K562 (cell line): Measurements from ENCODE around the gene TFCP2L1. TPM values are rescaled to one million over a fixed set of nuclear protein-coding genes. Genes with fewer than 3 reads are reported as not detected.
A peak's percentile ranks its signal among the peaks of the same experiment; 100 is the strongest.

Source experiments
- ATAC-seq: fragments of 200-7000 bp; cut with Tn5 transposase; 3 replicates; pipeline ENCODE4 v1.9.1; 2020; ENCODE audit warnings: moderate library complexity
- BruUV-seq: library from RNA; stranded (reverse); fragments of 400-500 nt; replicated peaks from 2 replicates; lab custom pipeline; 2021; lab: Mats Ljungman, UMichigan
- CTCF ChIA-PET: fragments of 300-600 bp; formaldehyde crosslinking; extraction: SDS; loops from one replicate; lab custom pipeline; 2021; ENCODE audit warnings: low intra/inter-chr PET ratio; lab: Yijun Ruan, JAX
- POLR2A ChIA-PET: fragments of 300-600, 350-650 bp; sonication (Branson Sonifier 250); formaldehyde crosslinking; extraction: SDS; loops from one replicate; lab custom pipeline; 2021; ENCODE audit warnings: antibody characterized with exemption, inconsistent platforms; lab: Yijun Ruan, JAX
- DNase-seq, 4 experiments: peaks; one replicate each; pipeline versions ENCODE4 v3.0.0 to v3.0.0-alpha.2; 2011 to 2018; ENCODE audit warnings: low spot score in 3 of 4, mixed read lengths in 3 of 4; ENCODE audit errors: extremely low read depth in 1 of 4
- FAIRE-seq: peaks from 2 replicates; lab custom pipeline; 2011; peaks lifted over from hg19 to GRCh38; lab: Jason Lieb, UNC
- H2AFZ ChIP-seq: 2 replicates; pipeline ENCODE4 v1.6.0; 2011; ENCODE audit warnings: low read depth, low read length, control low read depth, inconsistent platforms
- H3K27ac ChIP-seq: fragments of 200-600 bp; 3 replicates; pipeline ENCODE4 v1.8.0; 2011; ENCODE audit warnings: low read depth, mild to moderate bottlenecking, control low read depth, inconsistent platforms, low read length, moderate library complexity, mixed read lengths; ENCODE audit errors: extremely low read depth
- H3K27me3 ChIP-seq, 2 experiments: fragments of 300-600 bp in 1 of 2; 2 replicates in 1 of 2; 3 replicates in 1 of 2; pipeline versions ENCODE4 v1.6.0 to v1.8.0; 2011; ENCODE audit warnings: inconsistent platforms in 2 of 2, low read length in 2 of 2, mild to moderate bottlenecking in 1 of 2, mixed read lengths in 1 of 2, moderate library complexity in 1 of 2; ENCODE audit not compliant: control insufficient read depth in 2 of 2, insufficient read depth in 2 of 2
- H3K36me3 ChIP-seq: fragments of 300-600 bp; 3 replicates; pipeline ENCODE4 v1.8.0; 2011; ENCODE audit warnings: mild to moderate bottlenecking, low read length, inconsistent platforms; ENCODE audit not compliant: control insufficient read depth, insufficient read depth
- H3K4me1 ChIP-seq, 2 experiments: fragments of 200-600 bp in 1 of 2; replicated peaks in 1 of 2; 2 replicates in 1 of 2; 3 replicates in 1 of 2; pipeline versions ENCODE4 v1.5.1 to v1.8.0; 2011; ENCODE audit warnings: inconsistent platforms in 2 of 2, low read length in 2 of 2, mild to moderate bottlenecking in 1 of 2, mixed read lengths in 1 of 2, moderate library complexity in 1 of 2; ENCODE audit not compliant: control insufficient read depth in 2 of 2, insufficient read depth in 2 of 2
- H3K4me2 ChIP-seq: 2 replicates; pipeline ENCODE4 v1.6.1; 2011; ENCODE audit warnings: low read length, control low read depth, inconsistent platforms, mixed read lengths; ENCODE audit not compliant: insufficient read depth
- H3K4me3 ChIP-seq: fragments of 200-600 bp; sonication (generic), shearing (Covaris generic); 2 replicates; pipeline ENCODE4 v1.5.1; 2016; ENCODE audit warnings: control low read depth, inconsistent platforms
- H3K79me2 ChIP-seq: fragments of 200-600 bp; 3 replicates; pipeline ENCODE4 v1.8.0; 2011; ENCODE audit warnings: low read length, inconsistent platforms; ENCODE audit not compliant: control insufficient read depth, insufficient read depth
- H3K9ac ChIP-seq, 2 experiments: 2 replicates each; pipeline versions ENCODE4 v1.6.0 to v1.6.1; 2011; ENCODE audit warnings: low read depth in 2 of 2, low read length in 2 of 2, control low read depth in 1 of 2, inconsistent platforms in 1 of 2, mild to moderate bottlenecking in 1 of 2, mixed read lengths in 1 of 2; ENCODE audit not compliant: insufficient read depth in 1 of 2
- H3K9me1 ChIP-seq: one replicate; pipeline ENCODE4 v1.6.0; 2011; ENCODE audit warnings: inconsistent platforms, mild to moderate bottlenecking, low read length, moderate library complexity; ENCODE audit not compliant: control insufficient read depth, insufficient read depth
- H3K9me3 ChIP-seq: replicated peaks from 2 replicates; pipeline ENCODE4 v1.5.1; 2011; ENCODE audit warnings: low read depth, low read length, inconsistent platforms; ENCODE audit not compliant: control insufficient read depth, insufficient read depth
- H4K20me1 ChIP-seq: replicated peaks from 2 replicates; pipeline ENCODE4 v1.6.1; 2011; ENCODE audit warnings: low read length, inconsistent platforms, mixed read lengths; ENCODE audit not compliant: control insufficient read depth, insufficient read depth
- CEBPB ChIP-seq: fragments of 450-650 bp; IDR thresholded peaks from 2 replicates; pipeline ENCODE4 v1.6.1; 2016; ENCODE audit warnings: missing genetic modification characterization, missing compliant biosample characterization
- GATA2 ChIP-seq: sonication (generic); formaldehyde crosslinking; IDR thresholded peaks from 2 replicates; pipeline ENCODE4 v1.4.0; 2020; ENCODE audit warnings: mild to moderate bottlenecking, missing genetic modification reagents
- HDGF ChIP-seq: fragments of 450-650 bp; IDR thresholded peaks from 2 replicates; pipeline ENCODE4 v1.6.1; 2016
- MAZ ChIP-seq, 2 experiments: fragments of 450-650 bp in 1 of 2; sonication (generic) in 1 of 2; formaldehyde crosslinking; IDR thresholded peaks in 1 of 2; conservative IDR thresholded peaks in 1 of 2; 2 replicates each; pipeline versions ENCODE4 v1.4.0 to v1.5.0; 2020; ENCODE audit warnings: mild to moderate bottlenecking in 1 of 2, missing genetic modification reagents in 1 of 2
- NFE2L1 ChIP-seq: fragments of 450-650 bp; IDR thresholded peaks from 2 replicates; pipeline ENCODE4 v1.6.1; 2016; ENCODE audit warnings: missing genetic modification characterization, low read depth, mild to moderate bottlenecking, missing compliant biosample characterization, moderate library complexity, borderline replicate concordance
- PHF21A ChIP-seq: fragments of 450-650 bp; IDR thresholded peaks from 2 replicates; pipeline ENCODE4 v1.6.1; 2017; ENCODE audit warnings: low read depth, borderline replicate concordance
- RAD21 ChIP-seq, 2 experiments: fragments of 250-450 bp in 1 of 2; fragments of 450-650 bp in 1 of 2; sonication (Bioruptor Pico) in 1 of 2; formaldehyde crosslinking in 1 of 2; IDR thresholded peaks in 1 of 2; conservative IDR thresholded peaks in 1 of 2; 2 replicates each; pipeline versions ENCODE4 v1.4.0 to v1.8.0; 2020 to 2022; ENCODE audit warnings: mild to moderate bottlenecking in 2 of 2, moderate library complexity in 1 of 2
- RFX1 ChIP-seq: fragments of 450-650 bp; IDR thresholded peaks from 2 replicates; pipeline ENCODE4 v1.6.1; 2016; ENCODE audit warnings: mild to moderate bottlenecking, moderate library complexity
- SNAPC5 ChIP-seq: fragments of 250-450 bp; sonication (Bioruptor Pico); IDR thresholded peaks from 2 replicates; pipeline ENCODE4 v1.8.0; 2021; ENCODE audit warnings: moderate library complexity, mild to moderate bottlenecking, inconsistent platforms
- SRSF7 ChIP-seq: fragments of 200-400 bp; formaldehyde crosslinking; optimal IDR thresholded peaks from 2 replicates; pipeline ENCODE3; 2017; ENCODE audit warnings: mild to moderate bottlenecking, low read depth, low read length
- TCF15 ChIP-seq: fragments of 250-450 bp; sonication (Bioruptor Pico); IDR thresholded peaks from 2 replicates; pipeline ENCODE4 v1.8.0; 2022; ENCODE audit warnings: moderate library complexity, mild to moderate bottlenecking, inconsistent platforms
- ZNF165 ChIP-seq: fragments of 250-450 bp; sonication (Bioruptor Pico); IDR thresholded peaks from 2 replicates; pipeline ENCODE4 v1.4.0; 2020; ENCODE audit warnings: borderline replicate concordance
- ZNF174 ChIP-seq: fragments of 250-450 bp; sonication (Bioruptor Pico); IDR thresholded peaks from 2 replicates; pipeline ENCODE4 v1.4.0; 2020; ENCODE audit warnings: mild to moderate bottlenecking
- ZNF511 ChIP-seq: sonication (generic); formaldehyde crosslinking; IDR thresholded peaks from 2 replicates; pipeline ENCODE4 v1.8.0; 2022; ENCODE audit warnings: mild to moderate bottlenecking, missing genetic modification reagents
- ZNF780A ChIP-seq: fragments of 250-450 bp; sonication (Bioruptor Pico); IDR thresholded peaks from 2 replicates; pipeline ENCODE4 v1.5.0; 2021; ENCODE audit warnings: mild to moderate bottlenecking
- WGBS: fragments of 100-300 bp; shearing (Covaris generic); methylation state at CpG from one replicate; pipeline ENCODE4 v1.1.6; 2016; ENCODE audit warnings: low coverage, mixed read lengths; ENCODE audit not compliant: insufficient coverage; ENCODE audit errors: missing lambda C conversion rate; 5-methylcytosine and 5-hydroxymethylcytosine counted together
- in situ Hi-C: fragments of 300-500 bp; cut with MboI; formaldehyde crosslinking; loops from 4 replicates; pipeline ENCODE4 v1.15.0; 2018; ENCODE audit warnings: inconsistent platforms, mixed read lengths
- intact Hi-C: fragments of 100-400 bp; cut with micrococcal nuclease; formaldehyde crosslinking; loops from 2 replicates; pipeline ENCODE4 v1.14.2; 2022
- polyA plus RNA-seq, 8 experiments: library from polyadenylated mRNA; depleted of rRNA in 4 of 8; stranded (reverse) in 5 of 8; unstranded in 3 of 8; fragments of >200 nt; fragmentation: Nextera tagmentation in 2 of 8; fragmentation: Illumina TruSeq in 1 of 8; extraction: Ambion mirVana in 2 of 8; extraction: Trizol in 1 of 8; gene quantifications; 2 replicates each; pipeline versions ENCODE4 v1.2.1 to v1.2.3, GENCODE V29; 2011 to 2014; ENCODE audit warnings: inconsistent platforms in 1 of 8, missing spikeins in 1 of 8
- total RNA-seq, 7 experiments: library from RNA; depleted of rRNA in 6 of 7; stranded (reverse); fragments of >200 nt in 6 of 7; fragmentation: Illumina TruSeq in 2 of 7; extraction: Trizol in 2 of 7; gene quantifications; 2 replicates each; pipeline versions ENCODE4 v1.2.1 to v1.2.3, GENCODE V29; 2011 to 2021; ENCODE audit warnings: low replicate concordance in 1 of 7

TFCP2L1 gene
- total and polyA plus RNA-seq, 9 of the 15 experiments (the other 6 are each of a cell fraction or from before 2014, with no cell fraction given) = 0.08 to 1.00 (median 0.42) TPM

- Histone ChIP-seq H3K36me3 (no peaks in the 10 kb centered on the region), H3K9me3 (no peaks in the 10 kb centered on the region), H3K4me1 (no peaks in the 10 kb centered on the region; a peak in 1 of 5 replicates), H3K9me1 (no peaks in the 10 kb centered on the region), H3K79me2 (no peaks in the 10 kb centered on the region), H3K27ac (no peak overlapping the region), H3K9ac (0 out of 4 replicates have a peak overlapping the region, but pooled peaks of 1 of the 2 experiments have one; percentile 22), H3K27me3 (peaks cover 8 to 59% of the 10 kb centered on the region in 2 experiments; a peak in 4 of 5 replicates), H4K20me1 (peaks cover 4% of the 10 kb centered on the region; the same call in 1 of the 2 replicates), H3K4me3 (no peak overlapping the region), H2AFZ (no peak overlapping the region), H3K4me2 (no peak overlapping the region)
- intact Hi-C loops (no loop called here), in situ Hi-C loops (no loop called here)
- TF ChIP-seq SRSF7 = no peak
- no peak for TF ChIP-seq PHF21A
- TF ChIP-seq ZNF165 (CRISPR knock-in tag) = no peak
- DNase-seq (no peak), FAIRE-seq (no peak), ATAC-seq (no peak)
- POLR2A ChIA-PET = no interaction called here
- BruUV-seq = no TSS peak
- CTCF ChIA-PET = no interaction called here
- 10% methylated on average over 12 of the region's 17 CpGs for WGBS
These were observed 53.5 kb downstream of the TFCP2L1 start for GRCh38 chr2:121231385-121232000.

GRCh38 chr2:121228521-121228920 is 56.5 kb downstream of the TFCP2L1 start:
- Histone ChIP-seq H3K9ac (no peak overlapping the region), H3K4me3 (no peak overlapping the region), H3K27me3 (peaks cover 0 to 49% of the 10 kb centered on the region in 2 experiments; a peak in 3 of 5 replicates), H3K36me3 (no peaks in the 10 kb centered on the region), H2AFZ (no peak overlapping the region), H4K20me1 (no peaks in the 10 kb centered on the region; the same call in 1 of the 2 replicates), H3K27ac (no peak overlapping the region), H3K4me2 (no peak overlapping the region), H3K4me1 (no peaks in the 10 kb centered on the region; a peak in 1 of 5 replicates), H3K79me2 (no peaks in the 10 kb centered on the region), H3K9me3 (no peaks in the 10 kb centered on the region), H3K9me1 (no peaks in the 10 kb centered on the region)
- ATAC-seq = no peak
- ChIA-PET CTCF (no interaction called here), POLR2A (interaction anchor here (0.6 kb wide), 1 partner anchor 92 kb away, joined by 3 read pairs; no protein-coding TSS in a partner anchor)
- no peak for DNase-seq
- 13% methylated on average over 4 of the region's 6 CpGs for WGBS
- intact Hi-C loops = no loop called here
- in situ Hi-C loops = no loop called here
- no TSS peak for BruUV-seq
- no peak for FAIRE-seq
- TF ChIP-seq RAD21 (CRISPR knock-in tag; conservative IDR thresholded peaks at IDR 0.05 in 1 of 2, IDR thresholded peaks at IDR 0.05 in 1 of 2) = no peak
- no peak for TF ChIP-seq MAZ (CRISPR knock-in tag; conservative IDR thresholded peaks at IDR 0.05 in 1 of 2, IDR thresholded peaks at IDR 0.05 in 1 of 2)
- TF ChIP-seq ZNF511 (CRISPR knock-in tag) = no peak
- no peak for TF ChIP-seq GATA2 (CRISPR knock-in tag)
- no peak for TF ChIP-seq TCF15 (CRISPR knock-in tag)
- TF ChIP-seq NFE2L1 (tag) = no peak
- no peak for TF ChIP-seq RFX1
- no peak for TF ChIP-seq CEBPB (tag)
- TF ChIP-seq ZNF174 = no peak
- TF ChIP-seq HDGF = no peak
- TF ChIP-seq SNAPC5 = no peak
- no peak for TF ChIP-seq ZNF780A (CRISPR knock-in tag)
